WTC11 (cell line): ENCODE measurements around the gene SUV39H2. TPM values are rescaled to one million over a fixed set of nuclear protein-coding genes. Genes with fewer than 3 reads are reported as not detected.
"Not testable (repeated sequence)": the region's sequence is repeated elsewhere in the genome, so short reads cannot be mapped to it uniquely, and the experiment has no call there.

Experiments
- ATAC-seq: fragments of 200-7000 bp; cut with Tn5 transposase; 2 replicates; pipeline ENCODE4 v1.10.0; 2021; ENCODE audit warnings: mild to moderate bottlenecking, moderate library complexity
- CTCF ChIA-PET: fragments of 300-600 bp; sonication (Branson Sonifier 250); formaldehyde crosslinking; loops from one replicate; lab custom pipeline; 2021; ENCODE audit warnings: antibody characterized with exemption; lab: Charles Lee
- POLR2A ChIA-PET: fragments of 350-600 bp; sonication (Branson Sonifier 250); formaldehyde crosslinking; loops from one replicate; lab custom pipeline; 2021; ENCODE audit warnings: antibody characterized with exemption; lab: Charles Lee
- DNase-seq: peaks from one replicate; pipeline ENCODE4 v3.0.0; 2021; ENCODE audit warnings: low spot score
- H3K27ac Mint-ChIP-seq: 2 replicates; pipeline ENCODE4 v1.8.0; 2021; ENCODE audit warnings: mixed read lengths
- H3K27me3 Mint-ChIP-seq: 2 replicates; pipeline ENCODE4 v1.8.0; 2021; ENCODE audit warnings: low read depth, mild to moderate bottlenecking, moderate library complexity, mixed read lengths
- H3K36me3 Mint-ChIP-seq: 2 replicates; pipeline ENCODE4 v1.8.0; 2021; ENCODE audit warnings: mixed read lengths
- H3K4me1 Mint-ChIP-seq: 2 replicates; pipeline ENCODE4 v1.8.0; 2022; ENCODE audit warnings: mixed read lengths
- H3K4me3 Mint-ChIP-seq: 2 replicates; pipeline ENCODE4 v1.8.0; 2021; ENCODE audit warnings: mild to moderate bottlenecking, moderate library complexity, mixed read lengths
- H3K9me3 Mint-ChIP-seq: 2 replicates; pipeline ENCODE4 v1.8.0; 2021; ENCODE audit warnings: mixed read lengths
- AR ChIP-seq: fragments of 250-450 bp; sonication (Bioruptor Pico); IDR thresholded peaks from 2 replicates; pipeline ENCODE4 v1.9.0; 2021; ENCODE audit warnings: mild to moderate bottlenecking
- ATF3 ChIP-seq: sonication (generic); formaldehyde crosslinking; conservative IDR thresholded peaks from 2 replicates; pipeline ENCODE4 v1.8.1; 2022; ENCODE audit warnings: mild to moderate bottlenecking, missing genetic modification reagents
- ATF6 ChIP-seq: sonication (generic); formaldehyde crosslinking; IDR thresholded peaks from 2 replicates; pipeline ENCODE4 v1.8.1; 2023; ENCODE audit warnings: mild to moderate bottlenecking, missing genetic modification reagents
- CREM ChIP-seq: sonication (generic); formaldehyde crosslinking; IDR thresholded peaks from 2 replicates; pipeline ENCODE4 v1.8.1; 2022; ENCODE audit warnings: mild to moderate bottlenecking, missing genetic modification reagents, moderate library complexity
- E2F5 ChIP-seq: sonication (generic); formaldehyde crosslinking; IDR thresholded peaks from 2 replicates; pipeline ENCODE4 v1.8.1; 2022; ENCODE audit warnings: mild to moderate bottlenecking, moderate library complexity, missing genetic modification reagents
- ETV6 ChIP-seq: sonication (generic); formaldehyde crosslinking; IDR thresholded peaks from 2 replicates; pipeline ENCODE4 v1.8.1; 2022; ENCODE audit warnings: mild to moderate bottlenecking, missing genetic modification reagents
- GABPB1 ChIP-seq: sonication (generic); formaldehyde crosslinking; IDR thresholded peaks from 2 replicates; pipeline ENCODE4 v1.8.1; 2023; ENCODE audit warnings: mild to moderate bottlenecking, missing genetic modification reagents
- IRF2 ChIP-seq: sonication (generic); formaldehyde crosslinking; IDR thresholded peaks from 2 replicates; pipeline ENCODE4 v1.8.0; 2022; ENCODE audit warnings: low read depth, missing genetic modification reagents, borderline replicate concordance
- JUN ChIP-seq: sonication (generic); formaldehyde crosslinking; IDR thresholded peaks from 2 replicates; pipeline ENCODE4 v1.8.0; 2023; ENCODE audit warnings: mild to moderate bottlenecking, missing genetic modification reagents
- RELA ChIP-seq: sonication (generic); formaldehyde crosslinking; IDR thresholded peaks from 2 replicates; pipeline ENCODE4 v1.8.1; 2022; ENCODE audit warnings: missing genetic modification reagents, mild to moderate bottlenecking, borderline replicate concordance
- SMAD3 ChIP-seq: sonication (generic); formaldehyde crosslinking; IDR thresholded peaks from 2 replicates; pipeline ENCODE4 v1.8.0; 2022; ENCODE audit warnings: missing genetic modification reagents, mild to moderate bottlenecking, borderline replicate concordance
- SP1 ChIP-seq: sonication (generic); formaldehyde crosslinking; conservative IDR thresholded peaks from 2 replicates; pipeline ENCODE4 v1.8.1; 2022; ENCODE audit warnings: missing genetic modification reagents
- TCF7 ChIP-seq: sonication (generic); formaldehyde crosslinking; IDR thresholded peaks from 2 replicates; pipeline ENCODE4 v1.8.0; 2022; ENCODE audit warnings: mild to moderate bottlenecking, low read depth, missing genetic modification reagents, moderate library complexity
- TP53 ChIP-seq: sonication (generic); formaldehyde crosslinking; IDR thresholded peaks from 2 replicates; pipeline ENCODE4 v1.8.1; 2023; ENCODE audit warnings: mild to moderate bottlenecking, missing genetic modification reagents
- ZNF121 ChIP-seq: sonication (generic); formaldehyde crosslinking; IDR thresholded peaks from 2 replicates; pipeline ENCODE4 v1.8.0; 2023; ENCODE audit warnings: missing genetic modification reagents
- ZNF232 ChIP-seq: sonication (generic); formaldehyde crosslinking; IDR thresholded peaks from 2 replicates; pipeline ENCODE4 v1.8.0; 2022; ENCODE audit warnings: mild to moderate bottlenecking, missing genetic modification reagents
- ZNF416 ChIP-seq: fragments of 250-450 bp; sonication (Bioruptor Pico); IDR thresholded peaks from 2 replicates; pipeline ENCODE4 v1.9.0; 2021; ENCODE audit warnings: mild to moderate bottlenecking, inconsistent platforms
- total RNA-seq: library from RNA; stranded (reverse); gene quantifications from 3 replicates; pipeline ENCODE4 v1.2.3, GENCODE V29; 2021
- TF ChIP-seq, protein P1 (sequence below): sonication (generic); formaldehyde crosslinking; IDR thresholded peaks from 2 replicates; pipeline ENCODE4 v1.8.1; 2023; ENCODE audit warnings: mild to moderate bottlenecking, missing genetic modification reagents, moderate library complexity
- TF ChIP-seq, protein P2 (sequence below): sonication (generic); formaldehyde crosslinking; IDR thresholded peaks from 2 replicates; pipeline ENCODE4 v1.8.0; 2022; ENCODE audit warnings: mild to moderate bottlenecking, missing genetic modification reagents
- TF ChIP-seq, protein P3 (sequence below): fragments of 250-450 bp; sonication (Bioruptor Pico); IDR thresholded peaks from 2 replicates; pipeline ENCODE4 v1.9.0; 2021; ENCODE audit warnings: mild to moderate bottlenecking

SUV39H2 gene
- total RNA-seq, 1 experiment from 2014 or later = 41.4 TPM

DNA sequence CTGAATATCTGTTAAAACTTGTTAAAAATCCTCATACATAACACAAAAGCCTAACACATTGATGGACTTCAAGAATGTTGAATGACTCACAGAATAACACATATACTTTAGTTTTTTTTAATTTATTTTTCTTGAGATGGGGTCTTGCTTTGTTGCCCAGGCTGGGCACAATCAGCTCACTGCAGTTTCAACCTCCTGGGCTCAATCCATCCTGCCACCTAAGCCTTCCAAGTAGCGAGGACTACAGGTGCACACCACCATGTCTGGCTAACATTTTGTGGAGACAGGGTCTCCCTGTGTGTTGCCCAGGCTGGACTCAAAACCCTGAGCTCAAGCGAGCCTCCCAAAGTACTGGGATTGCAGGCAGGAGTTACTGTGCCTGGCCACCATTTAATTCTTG, 28.1 kb downstream of the SUV39H2 start (continued):
- TF ChIP-seq AR (CRISPR knock-in tag) = no peak
- no peak for TF ChIP-seq ETV6 (CRISPR knock-in tag)
- no peak for TF ChIP-seq SP1
- TF ChIP-seq, protein P1, sequence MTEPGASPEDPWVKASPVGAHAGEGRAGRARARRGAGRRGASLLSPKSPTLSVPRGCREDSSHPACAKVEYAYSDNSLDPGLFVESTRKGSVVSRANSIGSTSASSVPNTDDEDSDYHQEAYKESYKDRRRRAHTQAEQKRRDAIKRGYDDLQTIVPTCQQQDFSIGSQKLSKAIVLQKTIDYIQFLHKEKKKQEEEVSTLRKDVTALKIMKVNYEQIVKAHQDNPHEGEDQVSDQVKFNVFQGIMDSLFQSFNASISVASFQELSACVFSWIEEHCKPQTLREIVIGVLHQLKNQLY (CRISPR knock-in tag) = no peak
- no peak for TF ChIP-seq ATF3 (CRISPR knock-in tag)
- TF ChIP-seq, protein P2, sequence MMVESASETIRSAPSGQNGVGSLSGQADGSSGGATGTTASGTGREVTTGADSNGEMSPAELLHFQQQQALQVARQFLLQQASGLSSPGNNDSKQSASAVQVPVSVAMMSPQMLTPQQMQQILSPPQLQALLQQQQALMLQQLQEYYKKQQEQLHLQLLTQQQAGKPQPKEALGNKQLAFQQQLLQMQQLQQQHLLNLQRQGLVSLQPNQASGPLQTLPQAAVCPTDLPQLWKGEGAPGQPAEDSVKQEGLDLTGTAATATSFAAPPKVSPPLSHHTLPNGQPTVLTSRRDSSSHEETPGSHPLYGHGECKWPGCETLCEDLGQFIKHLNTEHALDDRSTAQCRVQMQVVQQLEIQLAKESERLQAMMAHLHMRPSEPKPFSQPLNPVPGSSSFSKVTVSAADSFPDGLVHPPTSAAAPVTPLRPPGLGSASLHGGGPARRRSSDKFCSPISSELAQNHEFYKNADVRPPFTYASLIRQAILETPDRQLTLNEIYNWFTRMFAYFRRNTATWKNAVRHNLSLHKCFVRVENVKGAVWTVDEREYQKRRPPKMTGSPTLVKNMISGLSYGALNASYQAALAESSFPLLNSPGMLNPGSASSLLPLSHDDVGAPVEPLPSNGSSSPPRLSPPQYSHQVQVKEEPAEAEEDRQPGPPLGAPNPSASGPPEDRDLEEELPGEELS = no peak
- no peak for TF ChIP-seq TCF7 (CRISPR knock-in tag)

DNA sequence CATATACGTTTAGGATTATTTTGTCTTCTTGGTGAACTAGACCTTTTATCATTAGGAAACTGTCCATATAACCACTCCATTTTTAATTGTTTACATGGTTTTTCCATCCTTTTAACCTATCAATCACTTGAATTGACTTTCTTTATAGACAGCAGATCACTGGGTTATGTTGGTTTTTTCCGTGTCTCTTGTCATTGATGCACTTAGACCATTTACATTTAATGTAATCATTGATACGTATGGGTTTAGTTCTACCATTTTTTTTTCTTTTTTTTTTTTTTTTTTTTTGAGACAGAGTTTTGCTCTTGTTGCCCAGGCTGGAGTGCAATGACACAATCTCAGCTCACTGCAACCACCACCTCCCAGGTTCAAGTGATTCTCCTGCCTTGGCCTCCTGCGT, 28.9 kb downstream of the SUV39H2 start:
- H3K4me3 Mint-ChIP-seq, DNase-seq, CTCF ChIA-PET, H3K27ac Mint-ChIP-seq, H3K4me1 Mint-ChIP-seq, H3K27me3 Mint-ChIP-seq, ATAC-seq: not testable (repeated sequence)
- Mint-ChIP-seq H3K9me3 (peaks cover 24% of the 10 kb centered on the region), H3K36me3 (peaks cover 86% of the 10 kb centered on the region)
- POLR2A ChIA-PET = interaction anchor here (0.5 kb wide), 1 partner anchor 472 kb away, joined by 3 read pairs; no protein-coding TSS in a partner anchor

- POLR2A ChIA-PET = no interaction called here
- DNase-seq (no peak), ATAC-seq (no peak)
- H3K9me3 Mint-ChIP-seq = peaks cover 36% of the 10 kb centered on the region
- no peak overlapping the region for H3K4me3 Mint-ChIP-seq
- peaks cover 9% of the 10 kb centered on the region for H3K4me1 Mint-ChIP-seq
- CTCF ChIA-PET = no interaction called here
- H3K27ac Mint-ChIP-seq = no peak overlapping the region
- peaks cover 88% of the 10 kb centered on the region for H3K36me3 Mint-ChIP-seq
- no peaks in the 10 kb centered on the region for H3K27me3 Mint-ChIP-seq
- TF ChIP-seq CREM (no peak), SP1 (no peak), E2F5 (no peak), TP53 (CRISPR knock-in tag) (no peak), ZNF121 (CRISPR knock-in tag) (no peak), SMAD3 (no peak), TCF7 (CRISPR knock-in tag) (no peak), AR (CRISPR knock-in tag) (no peak), JUN (CRISPR knock-in tag) (no peak), ZNF232 (CRISPR knock-in tag) (no peak), GABPB1 (CRISPR knock-in tag) (no peak), RELA (CRISPR knock-in tag) (no peak), ATF6 (CRISPR knock-in tag) (no peak), IRF2 (CRISPR knock-in tag) (no peak), ZNF416 (CRISPR knock-in tag) (no peak)
- TF ChIP-seq, protein P3, sequence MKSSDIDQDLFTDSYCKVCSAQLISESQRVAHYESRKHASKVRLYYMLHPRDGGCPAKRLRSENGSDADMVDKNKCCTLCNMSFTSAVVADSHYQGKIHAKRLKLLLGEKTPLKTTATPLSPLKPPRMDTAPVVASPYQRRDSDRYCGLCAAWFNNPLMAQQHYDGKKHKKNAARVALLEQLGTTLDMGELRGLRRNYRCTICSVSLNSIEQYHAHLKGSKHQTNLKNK (CRISPR knock-in tag) = no peak
Observed at GRCh38 chr10:14909101-14909500, 30.4 kb downstream of the SUV39H2 start.
